Stimulated activated CD4-positive, alpha-beta T cell treated with anti-CD3 and anti-CD28 coated beads, Interleukin-4, amount 100 ng/mL, for 4 hours (primary cell): ENCODE measurements around the gene PLA2R1.
A peak's percentile ranks its signal among the peaks of the same experiment; 100 is the strongest.

ENCODE experiments used
- DNase-seq, 2 experiments: peaks; one replicate each; pipeline ENCODE4 v3.0.0-alpha.2; 2020

Gene PLA2R1

DNA sequence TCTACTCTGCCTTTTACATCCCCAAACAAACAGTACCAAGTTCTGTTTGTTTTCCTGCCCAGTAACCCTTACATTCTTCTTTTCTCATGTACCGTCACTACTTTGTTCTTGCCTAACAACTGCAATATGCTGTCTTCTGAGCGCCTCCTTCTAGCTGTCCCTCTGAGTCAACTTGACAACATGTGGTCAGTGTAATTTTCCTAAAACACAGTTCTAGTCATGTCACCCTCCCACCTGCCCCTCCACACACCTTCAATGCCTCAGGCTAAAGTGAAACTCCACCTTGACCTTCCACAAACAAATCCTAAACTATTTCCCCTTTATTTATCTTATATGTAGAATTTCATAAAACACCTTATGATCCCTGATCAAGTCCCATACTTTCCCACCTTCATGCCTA is 139.9 kb downstream of the PLA2R1 start:
- no peak for DNase-seq

DNA sequence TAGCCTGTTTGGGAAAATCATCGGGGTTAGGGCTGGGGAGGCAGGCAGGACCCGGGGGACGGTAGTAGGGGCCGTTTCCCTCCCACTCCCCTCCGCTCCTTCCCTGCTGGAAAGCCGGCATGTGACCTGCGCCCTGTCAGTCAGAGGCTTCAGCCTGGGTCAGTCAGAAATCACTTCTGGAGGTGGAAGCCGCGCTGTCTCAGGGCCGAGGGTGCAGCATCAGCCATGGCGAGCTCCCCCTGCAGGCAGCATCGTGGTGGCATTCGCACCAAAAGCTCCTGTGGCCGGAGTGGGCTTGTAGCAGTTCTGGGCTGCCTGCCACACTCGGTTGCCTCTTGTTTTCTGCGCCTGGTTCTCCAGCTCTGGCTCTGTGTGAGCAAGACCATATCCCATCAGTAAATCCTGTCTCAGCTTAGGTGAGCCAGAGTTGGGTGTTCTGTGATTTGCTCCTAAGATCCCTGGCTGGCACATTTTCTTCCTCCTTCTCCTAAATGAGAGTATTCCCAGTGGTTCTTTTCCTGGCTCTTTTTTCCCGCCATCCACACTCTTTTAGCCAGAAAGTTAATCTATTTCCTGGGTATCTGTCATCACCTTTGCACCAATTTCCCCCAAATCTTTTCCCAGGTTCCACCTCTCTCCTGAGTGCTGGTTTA is 140.5 kb downstream of the PLA2R1 start:
- DNase-seq: peak; percentile 62 to 78

DNA sequence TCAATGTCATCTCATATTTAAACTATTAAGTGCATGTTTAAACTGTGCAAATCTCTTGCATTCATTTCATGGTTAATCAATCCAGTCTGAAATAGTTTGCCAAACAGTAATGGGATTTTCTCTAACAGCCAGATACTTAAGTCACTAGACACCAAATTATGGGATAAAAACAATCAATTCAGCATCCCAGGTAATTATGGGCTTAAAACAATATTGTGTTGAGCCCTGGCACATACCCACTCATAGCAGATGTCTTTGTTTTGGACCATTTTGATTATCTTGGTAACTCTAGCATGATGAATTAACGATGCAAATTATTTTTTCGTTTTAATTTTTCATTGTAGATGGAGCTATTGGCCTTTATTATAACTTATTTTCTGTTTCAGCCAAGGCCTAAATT is 145.9 kb downstream of the PLA2R1 start:
- DNase-seq: no peak

DNA sequence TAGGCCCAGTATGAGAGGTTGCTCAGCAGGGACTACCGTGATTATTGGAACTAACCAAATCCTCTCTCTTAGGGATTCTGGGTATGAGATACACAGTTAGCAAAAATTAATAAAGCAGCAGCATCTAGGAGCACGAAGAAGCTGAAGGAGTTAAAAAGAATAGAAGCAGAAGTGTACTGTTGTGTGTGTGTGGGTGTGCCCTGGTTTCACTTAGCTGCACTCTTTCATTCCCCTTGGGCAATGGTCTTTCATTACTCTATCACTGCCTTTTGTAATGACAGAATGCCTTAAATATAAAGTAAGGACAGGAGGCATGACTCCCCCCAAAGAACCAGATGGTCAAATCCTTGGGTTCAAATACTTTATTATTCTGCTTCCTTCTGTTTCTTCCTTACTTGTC is 148.5 kb downstream of the PLA2R1 start:
- DNase-seq: no peak

DNA sequence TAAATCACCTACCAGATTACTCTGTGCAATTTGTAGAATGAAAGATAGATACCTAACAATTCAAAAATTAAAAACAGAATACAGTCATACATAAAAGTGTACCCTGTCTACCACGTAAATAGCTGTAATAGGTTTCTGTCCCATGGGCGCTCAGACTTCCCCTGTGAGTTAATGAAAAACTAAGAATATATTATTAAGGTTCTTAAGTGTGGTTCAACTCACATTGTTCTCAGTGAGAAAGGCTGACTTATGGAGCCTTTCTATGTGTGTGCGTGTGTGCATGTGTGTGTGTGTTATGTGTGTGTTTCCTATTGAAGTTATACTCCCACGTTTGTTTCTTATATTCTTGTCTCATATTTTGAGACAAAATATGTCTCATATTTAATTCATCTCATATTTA is 149.8 kb downstream of the PLA2R1 start:
- no peak for DNase-seq

DNA sequence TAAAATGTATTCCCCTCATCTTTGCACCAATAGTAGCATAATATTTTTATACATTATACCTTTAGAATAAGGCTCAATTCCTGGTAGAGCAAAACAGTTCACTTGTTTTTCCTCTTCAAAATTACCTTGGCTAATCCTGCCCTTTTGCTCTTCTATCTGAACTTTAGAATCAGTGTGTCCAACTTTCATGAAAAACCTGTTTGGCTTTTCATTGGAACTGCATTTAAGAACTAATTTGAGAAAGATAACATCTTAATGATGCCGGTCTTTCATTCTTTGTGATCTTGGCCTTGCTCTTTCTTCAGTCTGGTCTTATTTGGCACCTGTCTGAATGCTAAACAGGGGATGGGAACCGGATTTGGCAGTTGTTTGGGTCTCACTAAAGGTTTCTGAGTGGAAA is 151.5 kb downstream of the PLA2R1 start:
- no peak for DNase-seq

DNA sequence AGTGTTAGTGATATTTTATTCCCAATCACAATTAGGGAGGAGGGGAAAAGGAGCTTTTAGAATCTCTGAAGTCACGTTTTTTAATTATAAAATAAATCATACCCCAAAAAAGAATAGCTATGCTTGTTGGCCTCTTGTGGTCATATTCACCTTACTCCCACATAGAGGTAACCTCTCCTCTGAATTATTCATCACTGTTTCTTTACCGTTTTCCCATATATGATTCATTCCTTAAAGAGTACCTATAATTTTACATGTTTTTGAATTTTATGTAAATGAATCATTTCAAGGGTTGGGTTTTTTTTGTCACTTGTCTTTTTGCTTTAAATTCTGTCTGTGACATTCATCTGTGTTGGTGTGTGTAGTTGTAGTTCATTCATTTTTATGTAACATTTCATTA is 153.8 kb downstream of the PLA2R1 start:
- no peak for DNase-seq

DNA sequence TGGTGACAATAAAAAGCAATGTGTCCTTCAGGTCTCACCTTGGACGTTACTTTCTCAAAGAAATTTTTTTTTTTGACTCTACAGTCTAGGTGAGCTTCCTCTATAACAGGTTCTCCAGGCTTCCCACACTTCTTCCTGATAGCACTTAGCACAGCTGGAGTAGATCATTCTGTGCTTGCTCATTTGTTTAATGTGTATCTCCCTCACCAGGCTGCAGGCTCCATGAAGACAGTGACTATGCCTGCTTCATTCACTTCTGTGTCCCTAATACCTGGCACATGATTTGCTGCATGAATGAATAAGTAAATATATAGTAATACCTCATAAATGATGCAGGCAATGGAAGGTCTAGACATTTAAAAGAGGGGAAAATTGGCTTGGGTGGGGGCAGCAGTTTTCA is 154.5 kb downstream of the PLA2R1 start:
- DNase-seq: no peak

DNA sequence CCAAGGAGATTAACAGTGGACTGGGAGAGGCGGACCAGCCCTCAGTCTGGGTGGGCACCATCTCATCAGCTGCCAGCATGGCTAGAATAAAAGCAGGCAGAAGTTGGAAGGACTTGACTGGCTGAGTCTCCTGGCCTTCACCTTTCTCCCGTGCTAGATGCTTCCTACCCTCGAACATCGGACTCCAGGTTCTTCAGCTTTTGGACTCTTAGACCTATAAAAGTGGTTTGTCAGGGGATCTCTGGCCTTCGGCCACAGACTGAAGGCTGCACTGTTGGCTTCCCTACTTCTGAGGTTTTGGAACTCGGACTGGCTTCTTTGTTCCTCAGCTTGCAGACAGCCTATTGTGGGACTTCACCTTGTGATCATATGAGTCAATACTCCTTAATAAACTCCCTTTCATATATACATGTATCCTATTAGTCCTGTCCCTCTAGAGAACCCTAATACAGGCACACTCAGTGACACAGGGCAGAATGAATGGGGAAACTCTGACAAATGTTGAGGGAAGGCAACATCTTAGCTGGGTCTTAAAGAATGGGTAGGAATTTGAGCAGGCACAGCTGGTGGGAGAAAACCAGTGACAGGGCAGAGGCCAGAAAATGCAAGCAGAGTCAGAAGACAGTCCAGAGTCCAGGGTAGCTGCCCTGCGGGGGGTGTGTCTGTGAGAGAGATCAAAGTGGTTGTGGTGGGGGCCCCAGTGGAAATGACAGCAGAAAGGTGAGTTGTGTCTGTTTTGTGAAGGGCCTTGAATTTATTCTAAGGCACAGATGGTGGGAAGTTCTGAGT is 156.3 kb downstream of the PLA2R1 start:
- DNase-seq: no peak

DNA sequence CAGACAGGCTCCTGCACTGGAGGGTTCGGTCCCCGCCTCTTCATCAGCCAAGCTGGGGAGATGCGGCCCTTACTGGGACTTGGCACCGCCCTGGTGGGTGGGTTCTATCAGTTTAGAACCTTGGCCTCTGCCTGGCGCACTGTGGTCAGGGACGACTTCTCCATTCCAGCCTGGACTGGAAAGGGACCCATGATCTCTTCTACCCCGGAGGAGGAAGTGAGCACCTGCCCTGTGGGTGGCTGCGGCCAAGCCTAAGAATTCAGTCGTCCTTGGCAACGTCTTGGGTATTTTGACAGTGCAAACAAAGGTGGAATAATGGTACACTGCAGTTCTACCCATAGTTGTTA is 157.5 kb downstream of the PLA2R1 start:
- no peak for DNase-seq

DNA sequence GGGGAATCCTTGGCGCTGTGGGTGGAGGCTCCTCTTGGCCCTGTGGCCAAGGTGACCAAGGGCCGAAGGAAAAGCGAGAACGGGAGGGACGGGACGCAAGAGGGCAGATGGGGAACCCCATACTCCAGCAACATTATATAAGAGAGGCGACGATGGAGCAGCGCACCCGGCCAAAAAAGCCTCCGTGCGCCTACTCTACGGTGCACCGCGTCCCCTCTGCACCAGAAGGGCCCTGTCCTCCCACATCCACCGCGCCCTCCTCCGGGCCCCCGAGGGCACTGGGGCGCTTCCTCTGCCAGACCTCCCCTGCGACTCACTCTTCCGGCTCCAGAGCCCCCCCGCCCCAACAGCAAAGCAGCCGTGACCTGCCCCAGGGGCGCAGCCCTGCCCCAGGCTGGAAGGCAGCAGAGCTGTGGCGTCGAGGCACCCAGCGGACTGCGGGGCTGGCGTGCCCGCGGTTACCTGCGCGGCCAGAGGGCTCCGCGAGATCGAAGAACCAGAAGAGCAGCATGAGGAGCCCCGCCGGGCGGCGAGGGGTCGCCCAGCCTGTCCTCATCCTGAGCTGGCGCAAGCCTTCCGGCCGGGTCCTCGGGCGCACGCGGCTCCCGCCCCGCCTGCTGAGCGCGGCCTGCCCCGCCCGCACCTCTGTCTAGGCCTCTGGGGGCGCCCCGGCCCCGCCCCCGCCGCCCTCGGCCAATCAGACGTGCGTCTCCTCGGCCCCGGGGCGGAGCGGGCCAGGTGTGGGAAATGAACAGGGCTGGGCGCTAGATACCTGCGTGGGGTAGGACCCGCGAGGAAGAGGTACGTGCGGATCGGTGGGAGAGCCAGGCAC is 158.1 kb downstream of the PLA2R1 start, which contains the start of gene LY75:
Gene LY75, minus strand, starts transcription at position 630 of the 832 bp plus-strand sequence.
- peak; percentile 82 to 83 for DNase-seq

DNA sequence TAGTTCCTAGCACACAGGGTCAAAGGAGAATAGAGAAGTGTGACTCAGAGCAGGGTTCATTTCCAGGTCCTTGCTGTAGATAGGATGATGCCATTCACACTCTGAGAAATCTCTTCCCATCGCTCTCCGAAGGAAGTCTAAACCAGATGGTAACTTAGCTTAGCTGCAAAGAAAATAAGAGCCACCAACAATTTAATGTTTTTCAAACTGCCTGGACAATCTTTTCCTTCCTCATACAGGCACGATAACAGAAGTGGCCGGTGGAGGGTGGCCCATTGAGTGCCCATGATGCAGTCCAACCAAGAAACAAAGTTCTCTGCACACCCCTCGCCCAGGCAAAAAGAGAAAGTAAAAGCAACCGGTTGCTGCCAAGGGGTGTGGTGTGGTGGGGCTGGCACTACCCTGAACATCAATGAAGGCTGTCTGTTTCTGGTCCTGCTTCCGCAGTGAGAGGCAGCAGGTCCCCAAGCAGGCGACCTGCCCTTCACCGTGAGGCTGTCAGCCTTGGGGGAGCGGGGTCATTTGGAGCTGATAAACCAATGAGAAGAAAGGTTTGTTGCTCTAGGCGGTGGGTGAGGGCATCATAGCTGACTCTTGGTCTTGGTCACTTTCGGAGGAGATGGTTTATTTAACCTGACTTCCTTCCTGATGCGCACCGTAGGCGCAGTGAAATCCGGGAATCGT is 158.8 kb downstream of the PLA2R1 start:
- DNase-seq: peak; percentile 37 to 57

DNA sequence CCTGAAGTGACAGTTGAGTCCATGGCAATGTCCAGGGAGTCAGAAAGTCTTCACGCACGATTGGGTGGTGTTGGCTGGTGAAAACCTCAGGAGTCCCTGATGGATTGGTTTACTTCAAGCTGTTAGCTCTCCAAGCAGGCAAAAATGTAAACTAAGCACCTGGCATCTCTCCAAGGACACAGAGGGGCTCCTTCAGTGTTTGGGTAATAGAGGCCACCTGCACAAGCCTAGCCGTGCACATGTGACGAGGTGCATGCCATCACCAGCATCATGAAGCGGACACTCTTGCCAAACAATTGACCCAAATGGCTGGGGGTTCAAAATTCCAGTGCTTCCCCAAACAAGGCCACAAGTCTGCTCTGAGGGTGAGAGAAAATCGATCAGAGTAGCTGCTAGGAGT is 159.7 kb downstream of the PLA2R1 start:
- no peak for DNase-seq

DNA sequence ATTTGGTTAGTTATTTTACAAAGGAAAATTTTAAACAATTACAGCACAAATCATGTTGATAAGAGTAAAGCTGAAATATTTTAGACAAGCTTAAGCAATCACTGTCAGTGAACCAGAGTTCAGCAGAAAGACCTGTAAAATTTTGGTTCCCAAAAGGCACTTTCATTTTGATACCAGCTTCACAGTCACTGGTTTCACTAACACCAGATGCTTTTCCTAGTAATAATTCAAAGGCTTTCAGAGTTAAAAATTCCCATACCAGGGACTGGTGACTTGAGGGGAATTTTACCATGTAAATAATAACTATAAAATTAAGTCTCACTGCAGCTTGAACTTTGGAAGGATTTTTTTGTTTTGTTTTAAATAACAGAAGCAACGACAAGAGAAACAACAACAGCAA is 162.1 kb downstream of the PLA2R1 start:
- no peak for DNase-seq

DNA sequence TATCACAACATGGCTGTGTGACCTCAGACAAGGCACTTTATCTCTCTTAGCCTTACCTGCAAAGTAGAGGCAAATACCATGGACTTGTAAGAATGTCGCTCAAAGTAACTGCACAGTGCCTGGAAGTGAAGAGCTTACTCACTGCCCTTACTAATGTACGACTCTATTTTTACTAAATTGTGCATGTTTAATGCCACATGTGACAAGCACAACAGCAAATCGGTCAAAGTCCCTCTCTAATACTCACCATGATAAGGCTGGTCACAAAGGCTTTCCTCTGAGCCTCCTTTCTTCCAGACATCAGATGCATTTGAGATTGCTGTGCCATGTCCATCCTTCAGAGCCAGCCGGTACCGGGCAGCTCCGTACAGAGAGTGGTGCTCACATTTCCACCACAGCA is 164.0 kb downstream of the PLA2R1 start:
- no peak for DNase-seq

DNA sequence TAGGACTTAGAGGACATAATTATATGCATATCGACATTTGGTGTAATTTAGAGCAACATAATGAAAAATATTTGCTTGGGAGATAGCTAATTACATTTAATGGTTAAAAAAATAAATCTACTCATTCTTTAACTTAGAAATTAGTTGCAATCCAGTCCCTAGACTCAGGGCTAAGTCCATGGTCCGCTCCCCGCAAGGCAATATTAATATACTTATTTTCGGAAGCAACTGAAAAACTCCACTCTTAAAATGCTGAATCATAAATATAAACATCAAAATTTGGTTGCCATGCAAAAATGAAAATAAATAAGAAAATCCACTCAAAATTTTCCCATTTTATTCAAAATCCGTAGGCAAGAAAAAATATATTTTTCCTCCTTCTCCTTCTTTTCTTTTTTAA is 164.7 kb downstream of the PLA2R1 start:
- DNase-seq: no peak

DNA sequence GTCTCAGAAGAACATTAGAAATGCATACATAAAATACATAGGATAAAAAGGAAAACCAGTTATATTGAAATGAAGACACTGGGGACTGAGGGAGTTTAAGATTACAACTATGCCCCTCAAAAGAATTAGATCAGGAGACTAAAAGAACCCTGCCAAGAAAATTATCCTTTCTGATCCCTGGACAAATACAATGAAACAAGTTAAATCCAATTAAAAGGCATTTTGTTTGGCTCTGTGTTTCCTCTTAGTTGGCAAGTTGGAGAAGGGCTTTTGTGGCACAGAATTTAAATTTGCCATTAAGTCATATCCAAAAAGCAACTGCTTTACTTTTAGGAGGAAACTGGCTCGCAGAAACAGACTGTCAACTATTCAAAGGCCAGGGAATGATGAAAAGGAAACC is 165.3 kb downstream of the PLA2R1 start:
- no peak for DNase-seq

DNA sequence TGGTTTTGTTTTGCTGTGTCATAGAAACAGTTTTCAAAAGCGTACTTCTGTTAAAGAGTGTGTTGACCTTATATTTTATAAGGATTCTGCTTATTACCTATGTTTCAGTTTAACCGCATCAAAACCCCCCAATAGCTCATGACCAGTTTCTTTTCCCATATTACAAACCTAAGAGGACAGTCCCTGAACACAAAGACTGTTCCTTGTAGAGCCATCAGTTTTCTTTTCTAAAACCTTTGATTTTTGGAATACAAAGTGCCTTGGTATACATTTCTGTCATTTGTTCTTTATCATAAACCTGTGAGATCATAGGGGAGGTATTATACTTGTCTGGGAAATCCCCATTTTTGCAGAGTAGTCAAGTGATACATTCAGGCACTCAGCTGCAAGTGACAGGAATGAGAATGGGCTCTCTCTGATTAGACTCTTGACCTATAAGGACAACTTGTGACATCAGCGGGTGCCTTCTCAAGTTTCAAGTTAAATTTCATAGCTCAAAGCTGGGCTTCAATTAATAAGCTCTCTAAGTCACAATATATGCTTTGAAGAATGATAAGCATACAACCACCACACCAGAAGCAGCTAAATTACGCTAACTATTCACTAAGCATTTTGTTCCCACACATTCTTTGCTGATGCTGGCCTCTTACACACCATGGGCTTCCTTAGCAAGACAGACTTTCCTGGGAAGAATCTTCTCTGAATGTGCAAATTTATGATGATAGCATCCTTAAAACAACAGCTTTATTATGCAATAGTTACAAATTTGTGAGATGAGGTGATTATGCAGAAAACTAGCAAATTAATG is 167.0 kb downstream of the PLA2R1 start:
- DNase-seq: no peak

DNA sequence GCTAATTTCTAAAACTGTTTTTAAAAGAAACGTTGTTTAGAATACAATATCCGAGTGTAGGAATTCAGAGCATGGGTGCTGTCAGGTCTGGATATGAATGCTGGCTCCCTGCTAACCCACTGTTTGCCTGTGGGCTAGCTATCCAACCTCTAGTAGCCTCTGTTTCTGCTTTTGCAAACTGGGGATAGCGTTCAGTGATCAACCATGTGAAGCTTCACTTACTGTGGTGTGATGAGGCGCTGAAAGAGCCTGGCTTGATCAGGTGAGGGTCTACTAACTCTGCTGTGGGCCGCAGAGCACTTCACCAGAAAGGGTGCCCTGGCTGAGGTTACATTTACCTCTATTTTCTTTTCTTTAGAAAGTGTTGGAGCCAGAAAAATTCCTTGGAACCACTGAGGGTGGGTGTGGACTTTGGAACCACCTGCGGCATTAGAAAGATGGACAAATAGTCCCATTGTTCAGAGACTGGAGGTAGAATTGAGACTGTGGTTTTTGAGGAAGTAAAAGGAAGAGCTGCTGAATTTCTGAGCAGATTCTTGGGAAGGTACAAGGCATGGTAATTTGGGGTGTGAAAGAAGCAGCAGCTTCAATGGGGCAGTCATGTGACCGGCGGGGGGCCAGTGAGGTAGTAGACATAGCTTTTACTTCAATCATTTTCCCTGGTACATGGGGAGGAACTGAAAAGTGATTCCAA is 168.1 kb downstream of the PLA2R1 start:
- no peak for DNase-seq

DNA sequence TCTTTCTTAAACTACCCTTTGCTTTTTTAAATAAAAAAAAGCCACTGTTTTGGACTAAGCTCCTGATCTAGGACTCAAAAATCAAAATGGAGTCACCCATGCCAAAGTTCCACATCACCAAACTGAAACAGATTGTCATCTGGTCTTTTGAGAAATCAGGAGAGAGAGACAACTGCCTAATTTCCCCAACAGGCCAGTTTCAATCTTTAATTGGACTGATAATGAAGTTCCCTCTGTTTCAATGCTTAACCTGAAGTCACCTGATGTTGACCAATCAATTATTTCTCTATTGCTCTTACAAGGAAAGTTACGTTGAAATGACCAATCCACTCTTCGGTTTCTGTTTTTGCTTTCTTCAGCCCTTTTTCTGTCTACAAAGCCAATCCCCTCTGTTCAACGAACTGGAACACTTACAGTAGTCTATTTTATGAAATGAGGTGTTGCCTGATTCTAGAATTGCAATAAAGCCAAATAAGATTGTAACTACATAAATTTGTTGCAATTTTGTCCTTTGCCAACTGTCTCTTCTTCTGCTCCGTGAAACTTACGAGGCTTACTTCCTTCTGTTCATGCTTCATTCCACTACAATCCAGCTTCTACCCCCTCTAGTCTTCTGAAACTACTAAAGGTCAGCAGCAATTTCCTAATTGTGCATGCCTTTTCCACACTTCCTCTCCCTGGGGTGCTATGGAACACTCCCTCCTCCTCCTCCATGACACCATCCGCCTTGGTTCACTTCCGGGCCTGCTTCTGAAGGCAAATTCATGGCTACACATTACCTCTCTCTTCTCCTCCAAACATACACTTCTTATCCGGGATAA is 169.2 kb downstream of the PLA2R1 start:
- DNase-seq: no peak
